ENCODE results near the gene KHDC1.
"Not testable (repeated sequence)": the region's sequence is repeated elsewhere in the genome, so short reads cannot be mapped to it uniquely, and the experiment has no call there.

The KHDC1 gene

GRCh38 chr6:73262671-73263569 is at the start of gene KHDC1:
TSS of gene KHDC1 (minus strand) at chr6:73263196. CDS start at chr6:73242517, 20,679 bp downstream.
- no peaks in the 10 kb centered on the region for H3K36me3 ChIP-seq (ENCODE audit: control insufficient read depth in 5 of 5, insufficient read depth in 5 of 5, low read length in 5 of 5)
- no peaks in the 10 kb centered on the region for H3K27me3 ChIP-seq (ENCODE audit: control insufficient read depth in 5 of 5, insufficient read depth in 4 of 5, low read length in 5 of 5)
- peak within 1 kb of the TSS; percentile 81 to 95 (median 86) for H3K4me3 ChIP-seq (ENCODE audit: low read depth in 1 of 5, low read length in 5 of 5)
- peak within 1 kb of the TSS in 4 of 5 donors; percentile 63 to 83 (median 69) for H3K9ac ChIP-seq (ENCODE audit: low read length in 5 of 5)
- no peak within 1 kb of the TSS for H3K27ac ChIP-seq (ENCODE audit: low read depth, low read length)
- peaks cover 0 to 15% (median 14%) of the 10 kb centered on the region in 5 donors for H3K4me1 ChIP-seq (ENCODE audit: control insufficient read depth in 5 of 5, insufficient read depth in 5 of 5, low read length in 5 of 5)
- no peaks in the 10 kb centered on the region for H3K9me3 ChIP-seq (ENCODE audit: control insufficient read depth in 5 of 5, low read length in 5 of 5)

- H3K9me3 ChIP-seq (ENCODE audit: control insufficient read depth in 5 of 5, low read length in 5 of 5); H3K36me3 ChIP-seq (ENCODE audit: control insufficient read depth in 5 of 5, insufficient read depth in 5 of 5, low read length in 5 of 5); H3K27ac ChIP-seq (ENCODE audit: low read depth, low read length): not testable (repeated sequence)
- Histone ChIP-seq H3K4me3 (ENCODE audit: low read depth in 1 of 5, low read length in 5 of 5) (peak overlapping the region; percentile 15 to 79 (median 72)), H3K9ac (ENCODE audit: low read length in 5 of 5) (peak overlapping the region in 1 of 5 donors; percentile 68), H3K27me3 (ENCODE audit: control insufficient read depth in 5 of 5, insufficient read depth in 4 of 5, low read length in 5 of 5) (peaks cover 6 to 21% (median 17%) of the 10 kb centered on the region in 5 donors), H3K4me1 (ENCODE audit: control insufficient read depth in 5 of 5, insufficient read depth in 5 of 5, low read length in 5 of 5) (peaks cover 0 to 20% (median 16%) of the 10 kb centered on the region in 5 donors)
Measured at GRCh38 chr6:73310503-73310845, 47.5 kb upstream of the KHDC1 start.

- no peaks in the 10 kb centered on the region for H3K9me3 ChIP-seq (ENCODE audit: control insufficient read depth in 5 of 5, low read length in 5 of 5)
- peaks cover 0 to 20% (median 16%) of the 10 kb centered on the region in 5 donors for H3K4me1 ChIP-seq (ENCODE audit: control insufficient read depth in 5 of 5, insufficient read depth in 5 of 5, low read length in 5 of 5)
- H3K27ac ChIP-seq (ENCODE audit: low read depth, low read length) = no peak overlapping the region
- H3K36me3 ChIP-seq (ENCODE audit: control insufficient read depth in 5 of 5, insufficient read depth in 5 of 5, low read length in 5 of 5) = no peaks in the 10 kb centered on the region
- H3K27me3 ChIP-seq (ENCODE audit: control insufficient read depth in 5 of 5, insufficient read depth in 4 of 5, low read length in 5 of 5) = peaks cover under 1 to 16% (median 12%) of the 10 kb centered on the region in 5 donors
- H3K9ac ChIP-seq (ENCODE audit: low read length in 5 of 5) = peak overlapping the region in 3 of 5 donors; percentile 54 to 68 (median 63)
- H3K4me3 ChIP-seq (ENCODE audit: low read depth in 1 of 5, low read length in 5 of 5) = peak overlapping the region; percentile 62 to 79 (median 72)
Measured at GRCh38 chr6:73309785-73310502, 46.9 kb upstream of the KHDC1 start.

- H3K36me3 ChIP-seq (ENCODE audit: control insufficient read depth in 5 of 5, insufficient read depth in 5 of 5, low read length in 5 of 5) = no peaks in the 10 kb centered on the region
- H3K4me1 ChIP-seq (ENCODE audit: control insufficient read depth in 5 of 5, insufficient read depth in 5 of 5, low read length in 5 of 5) = peaks cover 0 to 16% (median 13%) of the 10 kb centered on the region in 5 donors
- H3K9ac ChIP-seq (ENCODE audit: low read length in 5 of 5) = peak overlapping the region in 3 of 5 donors; percentile 54 to 68 (median 63)
- H3K27ac ChIP-seq (ENCODE audit: low read depth, low read length) = no peak overlapping the region
- H3K27me3 ChIP-seq (ENCODE audit: control insufficient read depth in 5 of 5, insufficient read depth in 4 of 5, low read length in 5 of 5) = peaks cover 0 to 12% (median 8%) of the 10 kb centered on the region in 5 donors
- H3K9me3 ChIP-seq (ENCODE audit: control insufficient read depth in 5 of 5, low read length in 5 of 5) = no peaks in the 10 kb centered on the region
- H3K4me3 ChIP-seq (ENCODE audit: low read depth in 1 of 5, low read length in 5 of 5) = peak overlapping the region; percentile 62 to 79 (median 72)
Measured at GRCh38 chr6:73309535-73309784, 46.5 kb upstream of the KHDC1 start.

- Histone ChIP-seq H3K36me3 (ENCODE audit: control insufficient read depth in 5 of 5, insufficient read depth in 5 of 5, low read length in 5 of 5) (no peaks in the 10 kb centered on the region), H3K27ac (ENCODE audit: low read depth, low read length) (no peak overlapping the region), H3K27me3 (ENCODE audit: control insufficient read depth in 5 of 5, insufficient read depth in 4 of 5, low read length in 5 of 5) (peaks cover 0 to 12% (median 7%) of the 10 kb centered on the region in 5 donors), H3K9ac (ENCODE audit: low read length in 5 of 5) (peak overlapping the region in 1 of 5 donors; percentile 63), H3K4me1 (ENCODE audit: control insufficient read depth in 5 of 5, insufficient read depth in 5 of 5, low read length in 5 of 5) (peaks cover 0 to 16% (median 13%) of the 10 kb centered on the region in 5 donors), H3K9me3 (ENCODE audit: control insufficient read depth in 5 of 5, low read length in 5 of 5) (no peaks in the 10 kb centered on the region), H3K4me3 (ENCODE audit: low read depth in 1 of 5, low read length in 5 of 5) (peak overlapping the region; percentile 62 to 79 (median 72))
Measured at GRCh38 chr6:73308712-73309534, 45.9 kb upstream of the KHDC1 start.

GRCh38 chr6:73303773-73304172 is 40.8 kb upstream of the KHDC1 start:
- H3K27ac ChIP-seq (ENCODE audit: low read depth, low read length); H3K36me3 ChIP-seq (ENCODE audit: control insufficient read depth in 5 of 5, insufficient read depth in 5 of 5, low read length in 5 of 5); H3K9ac ChIP-seq (ENCODE audit: low read length in 5 of 5); H3K9me3 ChIP-seq (ENCODE audit: control insufficient read depth in 5 of 5, low read length in 5 of 5); H3K4me1 ChIP-seq (ENCODE audit: control insufficient read depth in 5 of 5, insufficient read depth in 5 of 5, low read length in 5 of 5); H3K4me3 ChIP-seq (ENCODE audit: low read depth in 1 of 5, low read length in 5 of 5): not testable (repeated sequence)
- H3K27me3 ChIP-seq (ENCODE audit: control insufficient read depth in 5 of 5, insufficient read depth in 4 of 5, low read length in 5 of 5) = peaks cover 5 to 18% (median 10%) of the 10 kb centered on the region in 5 donors

- no peak overlapping the region for H3K27ac ChIP-seq (ENCODE audit: low read depth, low read length)
- H3K4me1 ChIP-seq (ENCODE audit: control insufficient read depth in 5 of 5, insufficient read depth in 5 of 5, low read length in 5 of 5) = peaks cover 0 to 8% (median 7%) of the 10 kb centered on the region in 5 donors
- H3K27me3 ChIP-seq (ENCODE audit: control insufficient read depth in 5 of 5, insufficient read depth in 4 of 5, low read length in 5 of 5) = peaks cover 5 to 16% (median 10%) of the 10 kb centered on the region in 5 donors
- no peak overlapping the region for H3K9ac ChIP-seq (ENCODE audit: low read length in 5 of 5)
- no peak overlapping the region for H3K4me3 ChIP-seq (ENCODE audit: low read depth in 1 of 5, low read length in 5 of 5)
- H3K36me3 ChIP-seq (ENCODE audit: control insufficient read depth in 5 of 5, insufficient read depth in 5 of 5, low read length in 5 of 5) = no peaks in the 10 kb centered on the region
- H3K9me3 ChIP-seq (ENCODE audit: control insufficient read depth in 5 of 5, low read length in 5 of 5) = no peaks in the 10 kb centered on the region
Measured at GRCh38 chr6:73302339-73302738, 39.3 kb upstream of the KHDC1 start.

- Histone ChIP-seq H3K36me3 (ENCODE audit: control insufficient read depth in 5 of 5, insufficient read depth in 5 of 5, low read length in 5 of 5) (no peaks in the 10 kb centered on the region), H3K27me3 (ENCODE audit: control insufficient read depth in 5 of 5, insufficient read depth in 4 of 5, low read length in 5 of 5) (peaks cover 5 to 16% (median 10%) of the 10 kb centered on the region in 5 donors), H3K9ac (ENCODE audit: low read length in 5 of 5) (no peak overlapping the region), H3K4me1 (ENCODE audit: control insufficient read depth in 5 of 5, insufficient read depth in 5 of 5, low read length in 5 of 5) (peaks cover 0 to 8% (median 7%) of the 10 kb centered on the region in 5 donors), H3K27ac (ENCODE audit: low read depth, low read length) (no peak overlapping the region), H3K4me3 (ENCODE audit: low read depth in 1 of 5, low read length in 5 of 5) (peak overlapping the region in 4 of 5 donors; percentile 16 to 41 (median 26)), H3K9me3 (ENCODE audit: control insufficient read depth in 5 of 5, low read length in 5 of 5) (no peaks in the 10 kb centered on the region)
Measured at GRCh38 chr6:73299151-73299971, 36.4 kb upstream of the KHDC1 start.

GRCh38 chr6:73293331-73293730 is 30.3 kb upstream of the KHDC1 start:
- Histone ChIP-seq H3K27ac (ENCODE audit: low read depth, low read length) (no peak overlapping the region), H3K9ac (ENCODE audit: low read length in 5 of 5) (no peak overlapping the region), H3K36me3 (ENCODE audit: control insufficient read depth in 5 of 5, insufficient read depth in 5 of 5, low read length in 5 of 5) (no peaks in the 10 kb centered on the region), H3K4me3 (ENCODE audit: low read depth in 1 of 5, low read length in 5 of 5) (no peak overlapping the region), H3K9me3 (ENCODE audit: control insufficient read depth in 5 of 5, low read length in 5 of 5) (no peaks in the 10 kb centered on the region), H3K4me1 (ENCODE audit: control insufficient read depth in 5 of 5, insufficient read depth in 5 of 5, low read length in 5 of 5) (no peaks in the 10 kb centered on the region), H3K27me3 (ENCODE audit: control insufficient read depth in 5 of 5, insufficient read depth in 4 of 5, low read length in 5 of 5) (no peaks in the 10 kb centered on the region)

Data from subcutaneous abdominal adipose tissue (tissue), 5 donors.